DMS114 treated with DMSO at 0.1 percent for 48 hours (cell line): ENCODE results near the gene STPG3.

ENCODE experiments used
- DNase-seq: peaks from one replicate; lab custom pipeline; 2025; ENCODE audit not compliant: unreplicated experiment; lab: John Stamatoyannopoulos, UW

The STPG3 gene

DNA sequence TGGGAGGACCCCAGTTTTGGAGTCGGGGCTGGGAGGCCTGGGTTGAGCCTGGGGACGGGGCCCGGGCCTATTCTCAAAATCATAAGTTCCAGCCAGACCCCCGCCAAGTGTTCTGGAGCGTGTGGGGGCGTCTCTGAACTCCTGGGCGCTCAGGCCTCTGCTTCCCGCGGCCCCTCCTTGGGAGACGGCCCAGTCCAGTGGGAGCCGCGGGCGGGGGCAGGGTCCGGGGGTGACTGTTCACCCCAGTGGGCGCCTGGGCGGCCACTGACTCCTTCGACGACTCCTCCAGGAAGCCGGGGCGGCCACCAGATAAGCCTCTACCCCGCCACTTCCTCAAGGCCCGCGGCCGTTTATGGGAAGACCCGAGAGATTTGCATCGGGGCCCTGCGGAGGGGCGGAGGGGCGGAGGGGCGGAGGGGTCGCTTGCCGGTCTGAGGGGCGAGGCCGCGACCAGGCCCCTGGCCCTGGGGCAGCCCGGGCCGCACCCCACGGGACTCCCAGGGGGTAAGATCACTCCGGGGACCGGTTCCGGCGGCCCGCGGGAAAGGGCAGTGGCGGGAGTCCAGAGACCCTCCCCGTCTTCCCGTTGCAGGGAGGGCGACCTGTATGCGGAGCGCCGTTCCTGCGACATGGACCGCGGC lies 27.1 kb downstream of the STPG3 start:
- DNase-seq, result no peak

- DNase-seq, result no peak
Observed at GRCh38 chr9:137278721-137279711, 27.9 kb downstream of the STPG3 start.

GRCh38 chr9:137279741-137280473 lies 28.8 kb downstream of the STPG3 start:
- DNase-seq, result no peak

GRCh38 chr9:137280474-137281344 lies 29.6 kb downstream of the STPG3 start:
- no peak for DNase-seq

DNA sequence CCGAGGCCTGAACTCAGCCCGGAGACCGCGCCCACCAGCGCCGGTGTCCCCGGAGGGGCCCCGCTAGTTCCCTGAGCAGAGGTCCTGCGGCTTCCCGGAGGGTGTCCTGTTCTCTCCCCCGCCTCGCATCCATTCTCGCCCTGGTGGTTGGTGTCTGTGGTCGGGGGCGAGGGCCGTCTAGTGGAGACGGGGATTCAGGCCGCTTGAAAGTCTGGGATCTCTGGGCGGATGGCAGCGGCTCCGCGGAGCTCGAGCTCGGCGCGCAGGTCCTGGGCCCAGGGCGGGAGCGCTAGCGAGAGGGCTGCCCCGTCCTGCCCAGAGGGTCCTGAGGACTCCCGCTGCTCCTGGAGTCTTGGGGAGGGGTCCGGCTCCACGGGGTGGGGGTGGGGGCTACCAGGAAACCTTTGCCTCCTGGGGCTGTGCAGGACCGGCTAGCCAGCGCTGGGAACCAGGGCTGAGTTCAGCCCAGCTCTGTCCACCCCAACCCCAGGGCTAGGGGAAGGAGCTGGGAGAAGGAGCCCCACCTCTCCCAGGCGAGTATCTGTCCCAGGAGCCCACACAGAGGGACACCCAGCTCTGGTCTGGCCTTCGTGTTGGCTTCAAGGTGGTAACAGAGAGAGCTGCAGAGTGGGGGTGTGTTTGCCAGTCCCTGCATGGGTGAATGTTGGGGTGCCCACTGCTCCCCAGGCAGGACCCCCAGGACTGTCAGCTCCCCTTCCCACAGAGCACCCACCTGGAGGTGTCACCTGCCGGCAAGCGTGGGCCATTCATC lies 30.4 kb downstream of the STPG3 start:
- DNase-seq, result no peak

DNA sequence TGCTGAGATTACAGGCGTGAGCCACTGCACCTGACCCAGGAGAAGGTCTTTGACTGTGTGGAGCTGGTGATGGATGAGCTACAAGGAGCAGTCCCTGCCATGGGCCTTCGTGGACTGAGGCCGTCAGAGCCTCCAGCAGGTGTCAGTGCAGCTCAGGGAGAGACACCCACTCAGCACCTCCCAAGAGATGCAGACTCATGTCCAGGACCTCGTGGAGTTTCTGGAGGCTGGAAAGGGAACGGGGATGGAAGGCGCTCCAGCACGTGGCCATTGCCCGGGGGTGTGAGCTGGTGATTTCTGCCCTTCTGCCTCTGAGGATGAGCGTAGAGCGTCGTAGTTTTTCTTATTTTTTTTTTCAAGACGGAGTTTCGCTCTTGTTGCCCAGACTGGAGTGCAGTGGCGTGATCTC lies 35.9 kb downstream of the STPG3 start:
- peak; percentile 23 for DNase-seq

DNA sequence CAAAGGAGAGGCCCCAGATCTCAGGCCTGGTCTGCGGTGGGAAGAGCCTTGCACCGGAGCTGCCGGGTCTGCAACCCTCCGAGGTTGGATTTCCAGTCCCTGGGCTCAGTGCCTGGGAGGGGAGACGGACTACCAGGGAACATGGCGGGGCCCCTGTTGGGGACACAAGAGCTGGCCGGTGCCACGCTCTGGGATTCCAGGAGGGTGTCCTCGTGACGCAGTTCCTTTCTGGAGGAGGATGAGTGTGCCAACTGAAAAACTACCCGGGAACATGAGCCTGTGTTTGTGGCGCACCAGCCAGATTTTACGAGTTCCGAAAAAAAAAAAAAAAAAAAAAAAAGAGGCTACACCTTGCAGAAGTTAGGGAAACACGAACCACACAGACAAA lies 42.0 kb downstream of the STPG3 start:
- no peak for DNase-seq

DNA sequence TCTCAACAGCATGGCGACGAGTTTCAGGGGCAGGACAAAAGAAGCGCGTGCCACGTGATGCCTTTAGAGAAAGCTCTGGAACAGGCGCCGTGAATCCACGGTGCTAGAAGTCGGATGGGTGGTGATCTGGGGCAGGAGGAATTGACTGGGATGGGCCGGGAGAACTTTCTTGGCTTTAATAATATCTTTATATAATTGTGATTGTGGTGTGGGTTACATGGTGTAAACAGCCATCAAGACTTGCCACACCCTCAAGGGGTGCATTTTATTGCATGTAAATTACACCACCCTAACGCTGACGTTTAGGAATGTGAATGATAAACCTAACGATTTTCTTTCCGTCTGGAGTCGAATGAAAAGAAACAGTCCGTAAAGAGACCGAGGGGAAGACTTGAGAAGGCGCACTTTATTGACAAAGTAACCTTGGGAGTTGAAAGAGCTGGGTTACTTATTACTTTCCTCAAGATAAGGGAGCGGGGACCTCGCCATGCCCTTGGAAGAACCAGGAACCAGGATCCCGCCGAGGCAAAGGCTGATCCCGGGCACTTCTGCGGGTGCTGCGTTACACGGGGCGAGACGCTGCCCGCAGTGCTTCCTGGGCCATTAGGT lies 42.5 kb downstream of the STPG3 start:
- no peak for DNase-seq

DNA sequence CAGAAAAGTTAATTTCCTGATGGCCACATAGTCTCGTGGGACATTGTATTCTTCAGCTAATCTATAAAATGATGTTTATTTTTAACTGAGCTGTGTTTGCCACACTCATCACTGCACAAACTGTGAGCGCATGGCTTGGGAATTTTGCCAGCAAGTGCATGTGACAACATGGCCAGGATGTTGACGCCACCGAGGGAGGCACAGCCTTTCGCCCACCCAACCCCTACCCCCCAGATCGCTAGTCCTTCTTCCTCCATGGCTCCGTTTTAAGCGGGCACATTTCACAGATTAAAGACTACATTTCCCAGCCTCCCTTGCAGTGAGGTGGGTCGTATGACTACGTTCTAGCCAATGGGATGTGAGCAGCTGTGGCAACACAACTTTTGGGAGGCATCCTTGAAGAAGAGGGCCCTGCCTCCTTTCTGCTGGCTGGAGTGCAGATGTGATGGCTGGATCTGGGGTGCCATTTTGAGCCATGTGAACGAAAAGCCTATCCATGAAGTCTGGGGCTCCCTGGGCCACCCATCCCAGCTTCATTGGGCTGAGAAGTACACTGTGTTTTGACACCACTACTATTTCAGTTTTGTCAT lies 43.1 kb downstream of the STPG3 start:
- DNase-seq, result no peak

DNA sequence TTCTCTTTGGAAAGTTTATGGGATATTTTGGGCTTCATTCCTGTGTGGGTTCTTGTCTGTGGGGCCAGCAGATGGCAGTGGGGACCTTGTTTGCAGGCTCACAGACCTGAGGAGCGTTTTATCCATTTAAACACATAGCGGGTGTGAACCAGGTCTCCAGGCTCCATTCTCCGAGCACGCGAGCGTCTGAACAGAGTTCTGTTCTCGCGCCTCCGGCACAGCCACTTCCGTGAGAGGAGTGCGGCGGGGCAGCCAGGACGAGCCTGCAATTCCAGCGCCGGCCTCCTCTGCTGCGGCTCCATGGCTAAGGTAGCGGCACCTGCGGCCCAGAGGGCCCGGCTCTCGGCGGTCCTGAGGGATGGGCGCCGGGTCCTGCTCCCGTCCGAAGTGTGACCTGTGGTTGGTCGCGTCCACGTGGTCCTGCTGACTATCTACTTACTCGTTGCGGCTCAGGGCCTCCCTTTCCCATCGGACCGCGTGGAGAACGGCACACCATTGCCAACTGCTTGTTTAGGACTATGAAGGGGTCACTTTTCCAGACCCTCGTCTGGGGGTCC lies 43.7 kb downstream of the STPG3 start:
- DNase-seq, result no peak

DNA sequence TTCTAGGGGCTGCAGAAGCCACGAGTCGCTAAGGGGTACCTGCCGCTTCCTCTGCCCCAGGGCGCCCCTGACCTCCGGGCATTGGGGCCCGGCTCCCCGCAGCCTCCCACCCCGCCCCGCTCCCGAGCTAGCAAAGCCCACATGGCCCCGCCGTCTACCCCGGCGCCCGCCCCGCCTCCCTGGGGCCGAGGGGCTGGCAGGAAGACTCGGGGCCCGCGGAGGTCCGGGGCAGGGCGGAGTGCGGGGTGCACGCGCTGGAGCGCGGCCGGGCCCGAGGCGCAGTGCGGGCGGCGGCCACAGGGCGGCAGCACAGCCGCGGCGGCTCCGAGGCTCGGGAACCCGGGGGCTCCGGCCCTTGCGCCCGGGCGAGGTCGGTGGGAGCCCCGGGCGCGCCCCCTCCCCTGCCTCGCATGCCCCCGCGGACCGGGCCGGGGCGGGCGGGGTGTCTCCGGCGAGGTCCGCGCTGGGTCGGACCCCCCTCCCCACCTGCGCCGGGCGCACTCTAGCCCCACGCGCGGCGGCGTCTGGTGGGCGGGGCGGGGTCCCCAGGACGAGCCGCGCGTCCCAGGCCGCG lies 44.2 kb downstream of the STPG3 start:
- DNase-seq, result no peak

DNA sequence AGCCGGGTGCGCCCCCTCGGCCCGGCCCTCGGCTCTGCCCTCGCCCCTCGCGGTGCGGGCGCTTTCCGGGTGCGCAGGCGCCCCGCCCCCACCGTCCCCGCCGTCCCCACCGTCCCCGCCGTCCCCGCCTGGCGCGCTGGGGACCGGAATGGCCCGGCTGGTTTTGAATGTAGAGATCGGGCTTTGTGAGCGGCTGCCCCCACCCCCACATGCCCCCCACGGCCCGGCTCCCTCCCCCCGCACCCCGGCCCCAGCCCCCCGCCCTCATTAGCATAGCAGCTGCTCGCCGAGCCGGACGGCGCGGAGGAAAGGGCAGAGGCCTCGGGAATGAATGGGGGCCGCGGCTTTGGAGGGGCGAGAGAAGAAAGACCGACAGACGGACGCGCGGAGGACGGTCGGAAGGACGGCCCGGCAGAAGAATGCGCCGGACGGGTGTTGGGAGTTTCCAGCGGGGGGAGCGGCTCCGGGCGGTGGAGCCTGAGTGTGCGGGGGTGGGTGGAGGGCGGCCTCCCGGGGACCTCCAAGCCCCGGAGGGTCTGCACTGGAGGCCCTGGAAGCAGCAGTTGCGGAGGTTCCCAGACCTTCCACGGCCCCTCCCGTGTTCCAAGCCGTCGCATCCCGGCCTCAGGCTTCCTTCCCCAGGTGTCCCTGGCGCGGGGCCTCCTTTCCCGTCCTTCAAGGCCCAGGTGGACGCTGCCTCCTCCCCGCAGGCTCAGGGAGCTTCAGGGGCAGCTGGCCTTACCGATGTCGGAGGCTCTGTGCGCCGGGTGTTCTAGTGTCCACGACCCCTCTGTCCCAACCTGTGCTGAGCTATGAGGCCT lies 45.0 kb downstream of the STPG3 start:
- DNase-seq, result no peak

DNA sequence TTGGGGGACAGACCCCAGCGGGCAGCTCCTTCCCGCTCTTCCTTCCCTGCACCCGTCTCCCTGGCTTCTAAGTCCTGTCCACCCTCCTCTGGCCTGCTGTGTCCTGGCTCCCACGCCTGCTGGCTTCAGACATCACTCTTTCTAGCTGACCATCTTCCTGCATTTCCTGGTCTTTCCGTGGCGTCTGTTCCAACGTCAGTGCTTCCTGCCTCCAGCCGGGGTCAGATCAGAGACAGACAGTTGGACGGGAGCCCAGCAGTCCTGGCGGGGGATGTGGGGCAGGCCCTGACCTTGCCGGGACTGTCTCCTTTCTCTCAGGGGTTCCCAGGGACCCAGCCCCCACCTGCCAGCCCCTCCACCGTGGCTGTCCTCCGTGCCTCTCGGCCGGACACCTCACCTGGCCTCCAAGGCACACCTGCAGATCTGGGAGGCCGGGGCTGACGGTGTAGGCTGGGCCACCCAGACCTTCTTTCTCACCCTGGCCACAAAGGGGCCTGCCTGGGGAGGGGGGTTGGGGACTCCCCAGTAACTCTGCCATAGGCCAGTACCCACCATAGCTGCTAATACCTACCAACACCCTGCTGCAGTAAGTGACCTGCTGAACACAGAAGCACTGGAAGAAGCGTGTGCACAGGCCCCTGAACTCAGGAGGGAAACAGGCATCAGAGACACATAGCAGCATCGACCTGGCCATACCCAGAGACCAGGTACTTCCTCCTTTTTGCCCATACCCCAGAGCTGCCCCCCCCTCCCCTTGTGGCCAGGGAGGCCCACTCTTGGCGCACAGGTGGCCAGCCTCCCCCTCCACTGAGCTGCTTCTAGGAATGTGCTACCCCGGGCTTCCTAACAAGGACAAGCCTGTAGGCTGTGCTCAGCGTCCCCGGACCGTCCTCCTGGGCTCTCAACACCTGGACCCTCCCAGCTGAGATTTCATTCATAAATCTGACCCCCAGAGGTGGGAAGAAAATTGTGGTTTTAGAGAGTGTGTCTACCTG lies 45.9 kb downstream of the STPG3 start:
- no peak for DNase-seq

- no peak for DNase-seq
Observed at GRCh38 chr9:137297966-137298365, 46.9 kb downstream of the STPG3 start.

GRCh38 chr9:137298401-137299202 lies 47.5 kb downstream of the STPG3 start:
- DNase-seq, result no peak

DNA sequence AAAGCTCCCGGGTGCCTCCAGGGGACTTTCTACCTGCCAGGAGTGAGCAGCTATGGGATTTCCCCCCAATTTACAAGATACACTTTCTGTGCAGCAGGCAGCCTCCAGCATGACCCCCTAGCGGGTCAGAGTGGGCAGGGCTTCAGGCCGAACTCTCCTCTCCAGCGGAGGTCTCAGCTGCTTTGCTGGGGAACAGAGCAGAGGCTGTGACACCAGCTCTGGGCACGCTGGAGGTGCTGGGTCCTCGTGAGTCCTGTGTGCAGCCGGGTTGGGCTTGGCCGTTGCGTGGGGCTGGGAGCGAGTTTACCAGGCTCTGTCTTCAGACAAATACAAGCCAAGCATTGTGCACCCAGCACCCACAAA lies 48.1 kb downstream of the STPG3 start:
- DNase-seq, result no peak
